NCI-H526 treated with DMSO at 0.1 percent for 48 hours (cell line): Measurements from ENCODE around the gene SUN1.
"Not testable (repeated sequence)": the region's sequence is repeated elsewhere in the genome, so short reads cannot be mapped to it uniquely, and the experiment has no call there.

Experiments
- DNase-seq: peaks from one replicate; lab custom pipeline; 2025; lab: John Stamatoyannopoulos, UW

The SUN1 gene, protein sequence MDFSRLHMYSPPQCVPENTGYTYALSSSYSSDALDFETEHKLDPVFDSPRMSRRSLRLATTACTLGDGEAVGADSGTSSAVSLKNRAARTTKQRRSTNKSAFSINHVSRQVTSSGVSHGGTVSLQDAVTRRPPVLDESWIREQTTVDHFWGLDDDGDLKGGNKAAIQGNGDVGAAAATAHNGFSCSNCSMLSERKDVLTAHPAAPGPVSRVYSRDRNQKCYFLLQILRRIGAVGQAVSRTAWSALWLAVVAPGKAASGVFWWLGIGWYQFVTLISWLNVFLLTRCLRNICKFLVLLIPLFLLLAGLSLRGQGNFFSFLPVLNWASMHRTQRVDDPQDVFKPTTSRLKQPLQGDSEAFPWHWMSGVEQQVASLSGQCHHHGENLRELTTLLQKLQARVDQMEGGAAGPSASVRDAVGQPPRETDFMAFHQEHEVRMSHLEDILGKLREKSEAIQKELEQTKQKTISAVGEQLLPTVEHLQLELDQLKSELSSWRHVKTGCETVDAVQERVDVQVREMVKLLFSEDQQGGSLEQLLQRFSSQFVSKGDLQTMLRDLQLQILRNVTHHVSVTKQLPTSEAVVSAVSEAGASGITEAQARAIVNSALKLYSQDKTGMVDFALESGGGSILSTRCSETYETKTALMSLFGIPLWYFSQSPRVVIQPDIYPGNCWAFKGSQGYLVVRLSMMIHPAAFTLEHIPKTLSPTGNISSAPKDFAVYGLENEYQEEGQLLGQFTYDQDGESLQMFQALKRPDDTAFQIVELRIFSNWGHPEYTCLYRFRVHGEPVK

DNA sequence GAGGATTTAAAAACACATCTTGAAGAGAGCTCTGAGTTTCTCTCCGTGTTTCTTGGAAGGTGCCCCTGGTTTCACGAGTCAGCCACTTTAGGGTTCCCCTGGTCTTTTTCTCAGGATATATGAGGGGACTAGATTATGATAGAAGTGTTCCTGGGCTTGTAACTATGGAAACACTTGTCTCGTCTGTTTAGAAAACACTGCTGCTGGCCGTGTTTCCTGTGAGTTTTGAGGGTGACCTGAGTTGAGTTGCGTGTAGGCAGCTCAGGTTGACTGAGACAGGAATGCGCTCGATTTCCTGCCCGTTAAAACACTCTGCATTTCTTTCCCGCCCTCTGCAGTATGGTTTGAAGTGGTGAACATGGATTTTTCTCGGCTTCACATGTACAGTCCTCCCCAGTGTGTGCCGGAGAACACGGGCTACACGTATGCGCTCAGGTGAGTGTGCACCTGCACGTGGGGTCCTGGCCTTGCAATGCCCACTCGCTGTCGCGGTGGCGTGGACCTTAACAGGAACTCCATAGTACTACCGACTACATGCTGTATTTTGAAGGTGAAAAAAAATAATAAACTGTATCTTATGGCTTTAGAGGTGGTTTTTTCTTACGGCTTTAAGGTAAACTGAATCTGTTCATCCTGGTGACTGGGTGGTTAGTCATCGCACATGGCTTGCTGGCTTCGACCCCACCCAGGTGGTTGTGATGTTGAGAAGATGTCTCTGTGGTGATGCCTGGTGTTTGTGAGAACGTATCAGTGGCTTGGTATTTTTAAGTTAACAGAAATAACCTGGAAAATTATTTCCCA is at the start of gene SUN1:
Gene SUN1, plus strand, starts transcription at position 310 of the 801 bp plus-strand sequence. Its CDS starts 49 bp downstream, at position 359.
- DNase-seq, result no peak

DNA sequence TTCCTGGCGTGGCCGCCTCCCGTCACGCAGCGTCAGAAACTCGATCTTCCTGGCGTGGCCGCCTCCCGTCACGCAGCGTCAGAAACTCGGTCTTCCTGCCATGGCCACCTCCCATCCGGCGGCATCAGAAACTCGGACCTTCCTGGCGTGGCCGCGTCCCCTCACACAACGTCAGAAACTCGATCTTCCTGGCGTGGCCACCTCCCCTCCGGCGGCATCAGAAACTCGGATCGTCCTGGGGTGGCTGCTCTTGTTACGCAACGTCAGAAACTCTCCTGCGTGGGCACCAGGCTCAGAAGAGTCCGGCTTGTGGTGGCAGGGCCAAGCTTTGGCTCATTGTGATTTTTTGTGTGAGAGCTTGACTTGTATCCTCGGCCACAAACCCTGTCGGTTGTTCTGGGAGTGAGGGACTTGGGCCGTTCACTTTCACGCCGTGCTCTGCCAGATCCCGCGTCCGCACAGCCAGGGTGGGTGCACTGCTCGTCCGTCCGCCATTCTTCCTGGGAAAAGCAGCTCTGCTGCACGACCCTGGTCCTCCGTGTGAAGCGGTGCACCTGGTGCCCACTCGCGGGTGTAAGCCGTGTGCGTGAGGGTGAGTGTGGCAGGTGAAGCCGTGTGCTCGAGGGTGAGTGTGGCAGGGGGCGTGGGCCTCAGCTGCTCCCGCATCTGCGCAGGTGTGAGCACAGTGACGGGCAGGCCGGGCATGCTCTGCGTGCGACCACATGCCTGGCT is 49.4 kb upstream of the SUN1 start:
- DNase-seq, result no peak

DNA sequence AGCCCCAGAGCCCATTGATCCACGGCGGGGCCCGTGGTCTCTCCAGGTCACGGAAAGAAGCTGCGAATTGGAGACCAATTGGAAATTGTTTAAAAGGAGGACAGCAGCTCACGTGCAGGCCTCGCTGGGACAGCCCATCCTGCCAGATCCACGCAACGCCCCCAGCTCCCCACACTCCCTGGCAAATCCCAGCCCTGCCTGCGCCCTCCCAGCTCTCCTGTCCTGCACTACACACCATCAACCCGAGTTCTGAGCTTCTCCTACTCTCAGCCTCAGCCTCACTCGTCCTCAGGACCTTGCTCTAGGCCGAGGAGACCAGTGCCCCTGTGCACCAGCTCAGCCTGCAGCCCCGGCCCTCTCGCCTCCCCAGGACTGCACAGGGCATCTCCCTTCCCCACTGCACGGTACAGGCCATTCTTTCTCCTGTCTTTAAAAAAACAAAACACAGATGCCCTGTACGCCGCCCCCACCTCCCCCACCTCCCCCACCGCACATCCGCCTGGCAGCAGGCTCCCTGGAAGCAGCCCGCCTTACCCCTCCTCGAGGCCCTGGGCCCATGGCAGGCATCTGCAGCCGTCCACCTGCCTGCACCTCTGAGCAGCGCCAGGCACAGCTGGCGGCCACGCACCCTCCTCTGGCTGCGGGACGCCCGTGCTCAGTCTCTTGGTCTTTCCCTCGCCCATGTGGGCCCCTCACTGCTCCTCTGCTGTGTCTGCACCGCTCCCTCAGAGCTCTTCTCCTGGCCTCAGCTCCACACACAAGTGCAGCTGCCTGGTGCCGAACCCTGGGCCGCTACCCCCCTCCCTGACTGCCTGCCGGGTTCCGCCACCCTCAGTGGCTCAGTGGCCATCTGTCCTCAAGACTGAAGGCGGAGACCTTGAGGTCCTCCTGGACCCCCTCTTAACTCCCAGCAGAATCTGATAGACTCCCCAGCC is 48.5 kb upstream of the SUN1 start:
- no peak for DNase-seq

DNA sequence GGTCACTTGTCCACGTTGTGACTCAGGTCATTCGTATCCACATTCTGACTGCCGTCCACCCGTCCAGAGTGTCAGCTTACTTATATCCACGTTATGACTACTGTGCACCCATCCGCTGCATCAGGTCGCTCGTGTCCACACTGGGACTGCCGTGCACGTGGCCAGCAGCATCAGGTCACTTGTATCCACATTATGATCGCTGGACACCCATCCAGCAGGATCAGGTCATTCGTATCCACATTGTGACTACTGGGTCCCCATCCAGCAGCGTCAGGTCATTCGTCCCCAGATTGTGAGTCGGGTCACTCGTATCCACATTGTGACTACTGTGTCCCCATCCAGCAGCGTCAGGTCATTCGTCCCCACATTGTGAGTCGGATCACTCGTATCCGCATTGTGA is 47.3 kb upstream of the SUN1 start:
- DNase-seq, result no peak

DNA sequence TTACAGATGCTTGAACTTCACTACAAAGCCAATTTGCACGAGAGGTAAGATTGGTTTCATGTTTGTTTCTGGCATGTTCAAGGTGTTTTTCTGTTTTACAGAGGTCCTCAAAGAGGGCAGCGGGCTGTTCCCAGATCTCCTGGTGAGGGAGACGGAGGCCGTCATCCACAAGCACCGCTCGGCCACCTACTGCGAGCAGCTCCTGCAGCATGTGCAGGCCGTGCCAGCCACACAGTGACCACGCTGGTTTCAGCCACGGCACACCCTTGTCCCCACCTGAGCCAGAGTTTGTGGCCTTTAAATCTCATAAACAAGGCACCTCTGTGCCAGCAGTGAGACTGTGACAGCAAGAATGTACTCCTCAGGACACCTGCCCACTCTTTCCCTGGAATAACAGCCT is 46.9 kb upstream of the SUN1 start:
- no peak for DNase-seq

DNA sequence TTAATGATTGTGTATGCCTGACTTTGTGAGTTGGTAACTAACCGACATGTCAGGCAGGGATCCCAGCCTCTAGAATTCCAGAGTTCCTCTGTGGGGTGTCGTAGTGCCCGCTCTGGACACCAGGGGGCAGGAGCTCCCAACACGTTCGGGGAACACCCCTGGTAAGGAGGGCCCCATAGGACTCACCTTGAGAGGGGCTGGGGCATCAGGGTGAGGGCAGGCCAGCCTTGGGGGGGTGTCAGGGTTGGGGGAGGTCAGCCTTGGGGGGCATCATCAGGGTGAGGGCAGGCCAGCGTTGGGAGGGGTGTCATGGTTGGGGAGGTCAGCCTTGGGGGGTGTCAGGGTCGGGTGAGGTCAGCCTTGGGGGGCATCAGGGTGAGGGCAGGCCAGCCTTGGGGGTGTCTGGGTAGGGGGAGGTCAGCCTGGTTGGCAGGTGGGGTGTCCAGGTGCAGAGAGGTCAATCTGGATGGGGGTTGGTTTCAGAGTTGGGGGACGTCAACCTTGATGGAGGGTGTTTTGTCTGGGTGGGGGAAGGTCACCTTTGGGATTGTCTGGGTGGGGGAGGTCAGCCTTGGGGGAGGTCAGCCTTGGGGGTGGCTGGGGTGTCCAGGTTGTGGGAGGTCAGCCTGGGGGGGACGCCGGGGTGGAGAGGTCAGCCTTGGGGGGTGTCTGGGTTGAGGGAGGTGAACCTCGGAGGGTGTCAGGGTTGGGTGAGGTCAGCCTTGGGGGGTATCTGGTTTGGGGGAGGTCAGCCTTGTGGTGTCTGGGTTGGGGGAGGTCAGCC is 45.6 kb upstream of the SUN1 start:
- no peak for DNase-seq

DNA sequence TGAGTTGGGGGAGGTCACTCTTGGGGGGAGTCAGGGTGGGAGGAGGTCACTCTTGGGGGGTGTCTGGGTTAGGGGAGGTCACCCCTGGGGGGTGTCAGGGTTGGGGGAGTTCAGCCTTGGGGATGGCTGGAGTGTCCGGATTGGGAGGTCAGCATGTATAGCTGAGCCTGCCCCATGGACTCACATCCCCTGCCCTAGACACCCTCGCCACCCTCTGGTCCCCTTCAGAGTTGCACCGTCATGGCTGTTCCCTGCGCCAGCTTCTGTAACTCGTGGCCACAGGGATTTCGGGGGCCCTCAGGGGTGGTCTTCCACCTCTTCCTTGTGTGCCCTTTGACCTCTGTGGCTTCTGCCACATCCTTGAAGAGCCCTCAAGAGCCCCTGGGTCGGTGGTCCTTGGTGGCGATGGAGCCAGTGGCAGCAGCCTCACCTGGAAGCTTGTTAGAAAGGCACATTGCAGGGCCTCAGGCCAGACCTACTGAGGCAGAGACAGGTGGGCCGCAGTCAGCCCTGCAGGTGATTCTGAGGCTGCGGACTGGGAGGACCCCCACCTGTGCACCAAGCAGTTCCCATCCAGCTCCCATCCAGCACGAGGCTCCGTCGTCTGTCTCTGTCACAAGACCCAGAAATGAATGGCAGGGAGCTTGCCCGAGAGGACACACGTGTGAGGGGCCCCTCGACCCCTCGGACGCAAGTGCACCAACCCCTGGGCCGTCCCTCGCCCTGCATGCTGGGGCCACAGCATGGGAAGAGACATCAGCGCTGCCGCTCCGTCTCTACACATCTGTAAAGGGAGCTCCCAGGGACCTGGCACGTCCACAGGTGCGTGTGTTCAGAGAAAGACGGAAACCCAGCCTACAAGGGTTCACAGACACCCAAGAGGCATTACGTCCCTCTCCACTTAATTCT is 44.7 kb upstream of the SUN1 start:
- no peak for DNase-seq

DNA sequence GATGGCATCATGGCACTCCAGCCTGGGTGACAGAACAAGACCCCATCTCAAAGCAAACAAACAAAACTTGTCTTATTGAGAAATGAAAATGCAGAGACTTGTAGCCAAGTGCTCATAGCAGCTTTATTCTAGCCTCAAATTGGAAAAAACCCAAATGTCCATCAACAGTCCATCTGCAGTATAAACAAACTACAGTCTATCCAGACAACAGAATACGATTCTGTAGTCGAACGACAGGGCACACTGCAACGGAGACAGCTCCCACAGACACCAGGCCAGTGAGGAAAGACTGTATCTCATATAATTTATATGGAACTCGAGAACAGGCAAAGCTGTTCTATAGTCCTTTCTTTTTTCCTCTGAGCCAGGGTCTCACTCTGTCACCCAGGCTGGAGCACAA is 40.8 kb upstream of the SUN1 start:
- no peak for DNase-seq

DNA sequence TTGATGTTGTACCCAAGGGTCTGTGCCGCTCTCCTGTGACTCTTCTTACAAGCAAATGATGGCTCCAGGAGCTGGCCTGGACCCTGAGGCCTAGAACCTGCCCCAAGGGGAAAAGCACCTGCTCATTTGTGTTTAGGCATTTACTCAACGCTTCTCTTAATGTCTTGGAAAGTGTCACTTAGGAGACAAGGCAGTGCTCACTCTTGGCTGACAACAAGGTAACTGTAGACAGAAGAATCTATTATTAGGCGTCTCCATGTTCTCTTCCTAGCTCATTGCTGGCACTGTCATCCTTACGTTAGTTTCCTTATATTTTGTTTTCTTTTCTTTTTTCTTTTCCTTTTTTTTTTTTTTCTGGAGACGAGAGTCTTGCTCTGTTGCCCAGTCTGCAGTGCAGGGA is 38.1 kb upstream of the SUN1 start:
- no peak for DNase-seq

DNA sequence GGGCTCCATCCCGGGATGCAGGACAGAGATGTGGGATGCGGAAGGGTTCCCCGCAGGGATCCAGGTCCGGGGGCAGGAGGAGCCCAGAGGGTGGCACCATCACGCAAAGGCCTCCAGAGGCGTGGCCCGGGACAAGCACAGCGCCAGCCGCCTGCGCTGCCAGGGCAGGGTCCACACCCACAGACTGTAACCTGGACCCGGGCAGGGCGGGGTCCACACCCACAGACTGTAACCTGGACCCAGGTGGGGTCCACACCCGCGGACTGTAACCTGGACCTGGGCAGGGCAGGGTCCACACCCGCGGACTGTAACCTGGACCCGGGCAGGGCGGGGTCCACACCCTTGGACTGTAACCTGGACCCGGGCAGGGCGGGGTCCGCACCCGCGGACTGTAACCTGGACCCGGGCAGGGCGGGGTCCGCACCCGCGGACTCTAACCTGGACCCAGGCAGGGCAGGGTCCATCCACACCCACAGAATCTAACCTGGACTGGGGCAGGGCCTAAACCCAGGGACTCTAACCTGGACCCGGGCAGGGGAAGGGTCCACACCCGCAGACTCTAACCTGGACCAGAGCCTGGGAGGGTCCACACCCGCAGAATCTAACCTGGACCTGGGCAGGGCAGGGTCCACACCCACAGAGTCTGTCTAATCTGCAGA is 37.5 kb upstream of the SUN1 start:
- no peak for DNase-seq

DNA sequence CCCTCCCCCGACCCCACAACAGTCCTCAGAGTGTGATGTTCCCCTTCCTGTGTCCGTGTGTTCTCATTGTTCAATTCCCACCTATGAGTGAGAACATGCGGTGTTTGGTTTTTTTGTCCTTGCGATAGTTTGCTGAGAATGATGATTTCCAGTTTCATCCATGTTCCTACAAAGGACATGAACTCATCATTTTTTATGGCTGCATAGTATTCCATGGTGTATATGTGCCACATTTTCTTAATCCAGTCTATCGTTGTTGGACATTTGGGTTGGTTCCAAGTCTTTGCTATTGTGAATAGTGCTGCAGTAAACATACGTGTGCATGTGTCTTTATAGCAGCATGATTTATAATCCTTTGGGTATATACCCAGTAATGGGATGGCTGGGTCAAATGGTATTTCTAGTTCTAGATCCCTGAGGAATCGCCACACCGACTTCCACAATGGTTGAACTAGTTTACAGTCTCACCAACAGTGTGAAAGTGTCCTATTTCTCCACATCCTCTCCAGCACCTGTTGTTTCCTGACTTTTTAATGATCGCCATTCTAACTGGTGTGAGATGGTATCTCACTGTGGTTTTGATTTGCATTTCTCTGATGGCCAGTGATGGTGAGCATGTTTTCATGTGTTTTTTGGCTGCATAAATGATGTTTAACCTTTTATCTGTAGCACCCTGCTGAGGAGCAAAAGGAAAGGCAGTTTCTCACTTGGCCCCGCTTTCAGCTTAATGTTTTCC is 35.7 kb upstream of the SUN1 start:
- DNase-seq, result not testable (repeated sequence)

DNA sequence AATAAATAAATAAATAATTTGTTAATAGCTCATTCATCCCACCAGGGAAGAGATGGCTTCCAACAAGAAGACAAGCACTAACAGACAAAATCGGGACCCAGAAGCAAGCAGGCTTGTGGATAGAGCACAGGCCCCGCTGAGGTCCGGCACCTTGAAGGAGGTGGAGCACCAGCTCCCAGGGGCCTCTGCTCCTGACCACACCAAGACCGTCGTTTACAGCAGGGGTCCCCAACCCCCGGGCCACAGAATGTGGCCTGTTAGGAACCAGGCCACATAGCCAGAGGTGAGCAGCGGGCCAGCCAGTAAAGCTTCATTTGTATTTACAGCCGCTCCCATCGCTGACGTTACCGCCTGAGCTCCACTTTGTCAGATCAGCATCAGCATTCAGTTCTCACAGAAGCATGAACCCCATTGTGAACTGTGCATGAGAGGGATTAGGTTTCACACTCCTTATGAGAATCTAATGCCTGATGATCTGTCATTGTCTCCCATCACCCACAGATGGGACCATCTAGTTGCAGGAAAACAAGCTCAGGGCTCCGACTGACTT is 33.3 kb upstream of the SUN1 start:
- DNase-seq, result no peak

DNA sequence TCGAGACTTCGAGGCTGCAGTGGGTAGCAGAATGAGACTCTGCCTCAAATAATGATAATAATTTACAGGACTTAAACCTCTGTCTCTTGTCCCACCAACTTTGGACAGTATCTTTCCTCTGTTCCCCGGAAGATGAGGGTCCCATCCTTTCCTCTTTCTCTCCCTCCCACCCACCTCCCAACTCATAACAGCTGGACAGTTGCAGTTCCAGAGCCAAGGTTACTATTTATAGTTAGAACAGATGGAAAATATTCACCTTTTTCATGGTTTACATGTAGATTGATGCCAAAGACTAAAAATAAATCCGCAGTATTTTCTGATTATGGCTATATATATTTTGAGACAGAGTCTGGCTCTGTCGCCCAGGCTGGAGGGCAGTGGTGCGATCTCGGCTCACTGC is 31.6 kb upstream of the SUN1 start:
- DNase-seq, result no peak

DNA sequence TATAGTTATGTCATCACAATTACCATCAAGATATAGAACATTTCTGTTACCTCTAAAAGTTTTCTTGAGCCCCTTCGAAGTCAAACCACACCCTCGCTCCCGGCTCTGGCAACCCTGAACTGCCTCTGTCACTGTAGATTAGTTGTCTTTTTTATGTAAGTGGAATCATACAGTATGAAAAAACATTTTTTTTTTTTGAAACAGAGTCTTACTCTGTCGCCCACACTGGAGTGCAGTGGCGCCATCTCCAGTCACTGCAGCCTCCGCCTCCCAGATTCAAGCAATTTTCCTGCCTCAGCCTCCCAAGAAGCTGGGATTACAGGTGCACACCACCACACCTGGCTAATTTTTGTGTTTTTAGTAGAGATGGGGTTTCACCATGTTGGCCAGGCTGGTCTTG is 30.9 kb upstream of the SUN1 start:
- DNase-seq, result not testable (repeated sequence)

DNA sequence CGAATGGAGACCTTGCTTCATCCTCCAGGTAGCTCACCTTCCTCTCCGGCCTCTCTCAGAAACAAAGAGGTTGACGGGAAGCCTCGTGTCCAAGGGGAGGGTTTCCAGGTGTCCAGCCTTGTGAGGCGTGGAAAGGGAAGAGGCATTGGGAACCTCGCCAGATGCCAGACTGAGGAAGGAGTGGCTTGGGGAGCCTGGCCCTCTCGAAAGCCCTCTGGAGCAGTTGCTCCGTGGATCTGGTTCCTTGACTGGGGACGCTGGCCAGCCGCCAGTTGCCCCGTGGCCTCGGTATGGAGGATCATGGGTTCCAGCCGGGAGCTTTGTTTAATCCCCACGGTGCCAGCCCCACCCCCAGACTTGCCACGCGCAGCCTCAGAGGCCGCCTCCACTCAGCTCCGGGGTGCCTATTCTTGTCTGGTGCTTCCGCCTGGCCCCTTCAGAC is 30.3 kb upstream of the SUN1 start:
- DNase-seq, result no peak

DNA sequence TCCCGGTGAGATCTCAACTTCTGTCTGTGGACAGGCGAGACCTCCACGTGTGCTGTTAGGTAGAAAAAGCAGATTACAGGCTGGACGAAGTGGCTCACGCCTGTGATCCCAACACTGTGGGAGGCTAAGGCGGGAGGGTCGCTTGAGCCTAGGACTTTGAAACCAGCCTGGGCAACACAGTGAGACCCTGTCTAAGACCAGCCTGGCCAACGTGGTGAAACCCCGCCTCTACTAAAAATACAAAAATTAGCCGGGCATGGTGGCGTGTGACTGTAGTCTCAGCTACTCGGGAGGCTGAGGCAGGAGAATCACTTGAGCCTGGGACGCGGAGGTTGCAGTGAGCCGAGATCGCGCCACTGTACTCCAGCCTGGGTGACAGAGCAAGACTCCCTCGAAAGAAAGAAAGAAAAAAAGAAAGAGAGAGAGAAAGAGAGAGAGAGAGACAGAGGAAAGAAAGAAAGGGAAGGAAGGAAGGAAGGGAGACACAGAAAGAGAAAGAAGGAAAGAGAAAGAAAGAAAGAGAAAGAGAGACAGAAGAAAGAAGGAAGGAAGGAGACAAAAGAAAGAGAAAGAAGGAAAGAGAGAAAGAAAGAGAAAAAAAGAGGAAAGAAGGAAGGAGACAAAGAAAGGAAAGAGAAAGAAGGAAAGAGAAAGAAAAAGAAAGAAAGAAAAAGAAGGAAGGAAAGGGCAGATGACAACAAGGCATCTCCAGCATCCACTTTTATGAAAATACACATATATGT is 29.6 kb upstream of the SUN1 start:
- DNase-seq, result no peak

DNA sequence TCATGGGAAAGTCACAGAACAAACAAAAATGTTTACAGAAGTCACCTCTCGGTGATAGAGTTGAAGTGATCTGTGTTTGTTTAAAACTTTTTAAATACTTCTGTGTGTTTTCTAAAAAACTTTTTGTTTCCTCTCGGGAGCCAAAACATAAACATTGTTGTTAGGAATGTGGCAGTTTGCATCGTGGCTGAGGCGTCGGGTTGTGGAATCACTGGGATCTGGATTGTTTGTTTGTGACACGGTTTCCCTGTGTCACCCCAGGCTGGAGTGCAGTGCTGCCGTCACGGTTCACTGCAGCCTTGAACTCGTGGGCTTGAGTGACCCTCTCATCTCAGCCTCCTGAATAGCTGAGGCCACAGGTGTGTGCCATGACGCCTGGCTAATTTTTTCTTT is 29.0 kb upstream of the SUN1 start:
- no peak for DNase-seq
